Suprapubic skin (tissue), 4 donors: Measurements from ENCODE around the gene NCK2. TPM values are rescaled to one million over a fixed set of nuclear protein-coding genes. Genes with fewer than 3 reads are reported as not detected.

ENCODE experiments used
- DNase-seq, 2 donors: peaks; one replicate each; pipeline ENCODE4 v3.0.0-alpha.2; 2019; ENCODE audit warnings: low spot score in 2 of 2
- H3K27ac ChIP-seq: fragments of 200-600 bp; sonication (generic); one replicate; pipeline ENCODE4 v1.5.1; 2019
- H3K27me3 ChIP-seq: fragments of 200-600 bp; sonication (generic); one replicate; pipeline ENCODE4 v1.5.1; 2019
- H3K36me3 ChIP-seq: fragments of 200-600 bp; sonication (generic); one replicate; pipeline ENCODE4 v1.5.1; 2019
- H3K4me1 ChIP-seq: fragments of 200-600 bp; sonication (generic); one replicate; pipeline ENCODE4 v1.5.1; 2019
- H3K4me3 ChIP-seq: fragments of 200-600 bp; sonication (generic); one replicate; pipeline ENCODE4 v1.5.1; 2019; ENCODE audit warnings: mild to moderate bottlenecking
- H3K9me3 ChIP-seq: fragments of 200-600 bp; sonication (generic); one replicate; pipeline ENCODE4 v1.5.1; 2019
- CTCF ChIP-seq, 2 donors: fragments of 200-600 bp in 1 of 2; fragments of 450-650 bp in 1 of 2; sonication (generic) in 1 of 2; IDR thresholded peaks; one replicate each; pipeline ENCODE4 v1.5.1; 2016 to 2019; ENCODE audit warnings: antibody characterized with exemption in 2 of 2, mild to moderate bottlenecking in 1 of 2, moderate library complexity in 1 of 2
- EP300 ChIP-seq: sonication (generic); formaldehyde crosslinking; IDR thresholded peaks from one replicate; pipeline ENCODE4 v1.6.1; 2017; ENCODE audit warnings: antibody characterized with exemption
- POLR2A ChIP-seq, 2 donors: fragments of 450-650 bp; IDR thresholded peaks; one replicate each; pipeline ENCODE4 v1.6.1; 2017; ENCODE audit warnings: antibody characterized with exemption in 2 of 2, mild to moderate bottlenecking in 2 of 2, moderate library complexity in 2 of 2
- POLR2AphosphoS5 ChIP-seq, 3 donors: sonication (generic); formaldehyde crosslinking; IDR thresholded peaks; one replicate each; pipeline ENCODE4 v1.6.1; 2017; ENCODE audit warnings: antibody characterized with exemption in 3 of 3
- WGBS: methylation state at CpG from one replicate; pipeline ENCODE4 v1.1.5; 2018; 5-methylcytosine and 5-hydroxymethylcytosine counted together
- total RNA-seq, 4 donors: library from RNA; depleted of rRNA; stranded (reverse); fragments of >200 nt; gene quantifications; one replicate each; pipeline ENCODE4 v1.1.0, GENCODE V29; 2016

The NCK2 gene
- total RNA-seq, 4 donors from 2014 or later: 40.1 to 59.4 (median 49.2) TPM

- no peak for DNase-seq
- no peak for TF ChIP-seq EP300
- TF ChIP-seq POLR2AphosphoS5 (IDR thresholded peaks at IDR 0.05): no peak
- no peak for TF ChIP-seq POLR2A (IDR thresholded peaks at IDR 0.05)
- no peak for TF ChIP-seq CTCF (IDR thresholded peaks at IDR 0.05)
- 86% methylated on average over 18 of the region's 18 CpGs for WGBS
- peaks cover 24% of the 10 kb centered on the region for H3K4me1 ChIP-seq
- no peak overlapping the region for H3K27ac ChIP-seq
- no peaks in the 10 kb centered on the region for H3K9me3 ChIP-seq
- H3K27me3 ChIP-seq: no peaks in the 10 kb centered on the region
- H3K36me3 ChIP-seq: no peaks in the 10 kb centered on the region
- H3K4me3 ChIP-seq: no peak overlapping the region
These were observed 38.5 kb downstream of the NCK2 start for GRCh38 chr2:105783151-105783738.

- H3K27me3 ChIP-seq: no peaks in the 10 kb centered on the region
- H3K36me3 ChIP-seq: no peaks in the 10 kb centered on the region
- no peak overlapping the region for H3K27ac ChIP-seq
- WGBS: 90% methylated on average over 10 of the region's 10 CpGs
- TF ChIP-seq POLR2A (IDR thresholded peaks at IDR 0.05) (no peak), EP300 (no peak), CTCF (IDR thresholded peaks at IDR 0.05) (no peak), POLR2AphosphoS5 (IDR thresholded peaks at IDR 0.05) (no peak)
- no peaks in the 10 kb centered on the region for H3K9me3 ChIP-seq
- DNase-seq: no peak
- peaks cover 16% of the 10 kb centered on the region for H3K4me1 ChIP-seq
- H3K4me3 ChIP-seq: no peak overlapping the region
These were observed 39.3 kb downstream of the NCK2 start for GRCh38 chr2:105783972-105784371.

- Histone ChIP-seq H3K4me3 (no peak overlapping the region), H3K27me3 (no peaks in the 10 kb centered on the region), H3K4me1 (peaks cover 21% of the 10 kb centered on the region), H3K27ac (no peak overlapping the region), H3K36me3 (no peaks in the 10 kb centered on the region), H3K9me3 (no peaks in the 10 kb centered on the region)
- no peak for TF ChIP-seq POLR2AphosphoS5 (IDR thresholded peaks at IDR 0.05)
- TF ChIP-seq EP300: no peak
- no peak for TF ChIP-seq CTCF (IDR thresholded peaks at IDR 0.05)
- TF ChIP-seq POLR2A (IDR thresholded peaks at IDR 0.05): no peak
- WGBS: 74% methylated on average over 5 of the region's 5 CpGs
- no peak for DNase-seq
These were observed 39.9 kb downstream of the NCK2 start for GRCh38 chr2:105784589-105784988.

- H3K36me3 ChIP-seq: no peaks in the 10 kb centered on the region
- no peaks in the 10 kb centered on the region for H3K9me3 ChIP-seq
- H3K27me3 ChIP-seq: no peaks in the 10 kb centered on the region
- H3K4me3 ChIP-seq: no peak overlapping the region
- no peak for TF ChIP-seq EP300
- TF ChIP-seq POLR2A (IDR thresholded peaks at IDR 0.05): no peak
- no peak for TF ChIP-seq POLR2AphosphoS5 (IDR thresholded peaks at IDR 0.05)
- TF ChIP-seq CTCF (IDR thresholded peaks at IDR 0.05): no peak
- 89% methylated on average over 17 of the region's 17 CpGs for WGBS
- DNase-seq: no peak
- H3K27ac ChIP-seq: no peak overlapping the region
- peaks cover 28% of the 10 kb centered on the region for H3K4me1 ChIP-seq
These were observed 40.6 kb downstream of the NCK2 start for GRCh38 chr2:105785095-105785847.
